Measurements from ENCODE around the gene RNF213. TPM values are rescaled to one million over a fixed set of nuclear protein-coding genes. Genes with fewer than 3 reads are reported as not detected.

Gene RNF213
- total and polyA plus RNA-seq, 2 of the 8 experiments (the other 6 are each of a cell fraction or from before 2014, with no cell fraction given), result 33.8 to 62.8 TPM

- H3K4me2 ChIP-seq (ENCODE audit: insufficient read depth in 1 of 2, low read depth in 2 of 2, low read length in 2 of 2), result no peak overlapping the region
- H3K23me2 ChIP-seq (ENCODE audit: low read depth, low read length), result peaks cover 6% of the 10 kb centered on the region; the same call in 1 of the 2 replicates
- no peak overlapping the region for H3K56ac ChIP-seq (replicated peaks; ENCODE audit: insufficient read length, low read depth, low read length)
- no peak overlapping the region for H3K23ac ChIP-seq (ENCODE audit: insufficient read length)
- no peak overlapping the region for H2AK5ac ChIP-seq (ENCODE audit: low read depth, low read length)
- H4K8ac ChIP-seq (ENCODE audit: extremely low read depth, insufficient read depth, low read length), result no peak overlapping the region
- H3K9me3 ChIP-seq (ENCODE audit: insufficient read depth in 2 of 2, low read depth in 1 of 2, low read length in 1 of 2), result no peaks in the 10 kb centered on the region
- H3K27me3 ChIP-seq (replicated peaks in 1 of 4; ENCODE audit: control insufficient read depth in 3 of 4, extremely low read depth in 1 of 4, insufficient read depth in 3 of 4, low read length in 3 of 4), result no peaks in the 10 kb centered on the region
- CTCF ChIA-PET (ENCODE audit: partially characterized antibody), result no interaction called here
- H3K4me1 ChIP-seq (replicated peaks in 1 of 4; ENCODE audit: control insufficient read depth in 3 of 4, insufficient read depth in 4 of 4, low read length in 3 of 4), result peaks cover 7 to 18% (median 9%) of the 10 kb centered on the region in 4 experiments
- WGBS, 2 experiments (ENCODE audit: extremely low coverage in 1 of 2, insufficient coverage in 1 of 2, insufficient read length in 1 of 2, insufficient replicate concordance in 2 of 2, low coverage in 1 of 2, low lambda C conversion rate in 2 of 2, missing lambda C conversion rate in 1 of 2), result 84% methylated on average over 9 of the region's 9 CpGs; no CpG with 5 or more reads in 1 of the 2 experiments
- peaks cover 0 to 2% (median 0%) of the 10 kb centered on the region in 4 experiments; a peak in 1 of 8 replicates for H3K36me3 ChIP-seq (ENCODE audit: control insufficient read depth in 2 of 4, insufficient read depth in 4 of 4, low read length in 3 of 4)
- no peak for DNase-seq (ENCODE audit: low read depth in 1 of 2, low spot score in 2 of 2)
- no peak for FAIRE-seq
- H3K9ac ChIP-seq (replicated peaks in 1 of 4; ENCODE audit: extremely low read depth in 1 of 4, low read depth in 3 of 4, low read length in 3 of 4), result no peak overlapping the region
- no peak overlapping the region for H2BK20ac ChIP-seq (ENCODE audit: low read length)
- H3K4me3 ChIP-seq (ENCODE audit: extremely low read depth in 1 of 4, insufficient read depth in 2 of 4, low read depth in 3 of 4, low read length in 4 of 4), result no peak overlapping the region
- no peak overlapping the region for H3K4ac ChIP-seq (replicated peaks; ENCODE audit: insufficient read length, low read depth, low read length)
- POLR2A ChIA-PET (ENCODE audit: partially characterized antibody), result interaction anchor here (0.5 to 7.5 kb wide), 5 partner anchors 9 to 225 kb away, joined by 3 to 63 read pairs (median 3); partner anchors contain the start of gene RNF213
- H4K5ac ChIP-seq (ENCODE audit: insufficient read length, low read depth, low read length), result no peak overlapping the region
- no peaks in the 10 kb centered on the region for H3K79me2 ChIP-seq (ENCODE audit: control insufficient read depth in 1 of 2, insufficient read depth in 2 of 2, low read length in 2 of 2)
- no peak overlapping the region for H3K14ac ChIP-seq (ENCODE audit: insufficient read length)
- no peak overlapping the region for H3K18ac ChIP-seq (ENCODE audit: extremely low read depth, low read length)
- TF ChIP-seq JUN (IDR thresholded peaks at IDR 0.05; ENCODE audit: low read depth, low read length), result no peak
- no peak for TF ChIP-seq ASH2L (IDR thresholded peaks at IDR 0.05; ENCODE audit: low read length)
- TF ChIP-seq USF2 (IDR thresholded peaks at IDR 0.05; ENCODE audit: low read length), result no peak
- TF ChIP-seq SP2 (IDR thresholded peaks at IDR 0.05; ENCODE audit: low read length), result no peak
- TF ChIP-seq BCL11A (IDR thresholded peaks at IDR 0.05; ENCODE audit: low read depth in 2 of 2, low read length in 2 of 2), result no peak
- TF ChIP-seq KDM5A (IDR thresholded peaks at IDR 0.05; ENCODE audit: low read length), result no peak
- no peak for TF ChIP-seq RNF2 (IDR thresholded peaks at IDR 0.05; ENCODE audit: borderline replicate concordance, low read depth, low read length, missing control alignments, poor library complexity, severe bottlenecking)
- no peak for TF ChIP-seq TEAD4 (IDR thresholded peaks at IDR 0.05; ENCODE audit: low read depth, low read length)
- no peak for TF ChIP-seq YY1 (IDR thresholded peaks at IDR 0.05; ENCODE audit: low read depth, low read length)
- no peak for TF ChIP-seq SUZ12 (IDR thresholded peaks at IDR 0.05; ENCODE audit: low read length)
- no peak for TF ChIP-seq BACH1 (IDR thresholded peaks at IDR 0.05; ENCODE audit: low read length)
- H2AFZ ChIP-seq (ENCODE audit: low read length), result no peak overlapping the region
- peaks cover 9% of the 10 kb centered on the region; the same call in 1 of the 2 replicates for H3K79me1 ChIP-seq (ENCODE audit: low read depth, low read length)
- H4K91ac ChIP-seq (replicated peaks; ENCODE audit: insufficient read length, low read length), result no peak overlapping the region
- H2BK5ac ChIP-seq (ENCODE audit: low read depth, low read length), result no peak overlapping the region
- H2BK120ac ChIP-seq (replicated peaks; ENCODE audit: low read depth, low read length), result no peak overlapping the region
- peaks cover 0 to 12% of the 10 kb centered on the region in 2 experiments for H4K20me1 ChIP-seq (replicated peaks in 1 of 2; ENCODE audit: control insufficient read depth in 1 of 2, insufficient read depth in 2 of 2, low read length in 2 of 2)
- no peak overlapping the region for H3K27ac ChIP-seq (ENCODE audit: low read depth, low read length)
- no peak overlapping the region for H2BK12ac ChIP-seq (ENCODE audit: low read depth, low read length)
- H2BK15ac ChIP-seq (ENCODE audit: low read length), result no peak overlapping the region
Observed at GRCh38 chr17:80274331-80274730, 13.7 kb downstream of the RNF213 start.

Data from H1 (cell line).